WTC11 (cell line): ENCODE measurements around the gene GPN3. TPM values are rescaled to one million over a fixed set of nuclear protein-coding genes. Genes with fewer than 3 reads are reported as not detected.
A peak's percentile ranks its signal among the peaks of the same experiment; 100 is the strongest.

Experiments
- ARID4B ChIP-seq: sonication (generic); formaldehyde crosslinking; IDR thresholded peaks from 2 replicates; pipeline ENCODE4 v1.8.0; 2023; ENCODE audit warnings: missing genetic modification reagents, mild to moderate bottlenecking, borderline replicate concordance
- ATF1 ChIP-seq: sonication (generic); formaldehyde crosslinking; IDR thresholded peaks from 2 replicates; pipeline ENCODE4 v1.8.1; 2023; ENCODE audit warnings: mild to moderate bottlenecking, moderate library complexity, missing genetic modification reagents
- E2F5 ChIP-seq: sonication (generic); formaldehyde crosslinking; IDR thresholded peaks from 2 replicates; pipeline ENCODE4 v1.8.1; 2022; ENCODE audit warnings: mild to moderate bottlenecking, moderate library complexity, missing genetic modification reagents
- FOXP1 ChIP-seq: sonication (generic); formaldehyde crosslinking; IDR thresholded peaks from 2 replicates; pipeline ENCODE4 v1.8.0; 2022; ENCODE audit warnings: missing genetic modification reagents, mild to moderate bottlenecking, moderate library complexity, borderline replicate concordance
- HMGA2 ChIP-seq: fragments of 250-450 bp; sonication (Bioruptor Pico); IDR thresholded peaks from 2 replicates; pipeline ENCODE4 v1.4.0; 2021; ENCODE audit warnings: mild to moderate bottlenecking, moderate library complexity
- HMGXB4 ChIP-seq: sonication (generic); formaldehyde crosslinking; IDR thresholded peaks from 2 replicates; pipeline ENCODE4 v1.8.1; 2023; ENCODE audit warnings: mild to moderate bottlenecking, moderate library complexity, missing genetic modification reagents
- JUN ChIP-seq: sonication (generic); formaldehyde crosslinking; IDR thresholded peaks from 2 replicates; pipeline ENCODE4 v1.8.0; 2023; ENCODE audit warnings: mild to moderate bottlenecking, missing genetic modification reagents
- KAT7 ChIP-seq: sonication (generic); formaldehyde crosslinking; IDR thresholded peaks from 2 replicates; pipeline ENCODE4 v1.8.1; 2023; ENCODE audit warnings: missing genetic modification reagents, mild to moderate bottlenecking, borderline replicate concordance
- NFE2L1 ChIP-seq: sonication (generic); formaldehyde crosslinking; IDR thresholded peaks from 2 replicates; pipeline ENCODE4 v1.8.1; 2023; ENCODE audit warnings: missing genetic modification reagents
- NFYB ChIP-seq: sonication (generic); formaldehyde crosslinking; conservative IDR thresholded peaks from 2 replicates; pipeline ENCODE4 v1.8.0; 2022; ENCODE audit warnings: low read depth, missing genetic modification reagents
- PRDM15 ChIP-seq: sonication (generic); formaldehyde crosslinking; IDR thresholded peaks from 2 replicates; pipeline ENCODE4 v1.8.0; 2022; ENCODE audit warnings: missing genetic modification reagents
- RELA ChIP-seq: sonication (generic); formaldehyde crosslinking; IDR thresholded peaks from 2 replicates; pipeline ENCODE4 v1.8.1; 2022; ENCODE audit warnings: missing genetic modification reagents, mild to moderate bottlenecking, borderline replicate concordance
- RORB ChIP-seq: fragments of 250-450 bp; sonication (Bioruptor Pico); IDR thresholded peaks from 2 replicates; pipeline ENCODE4 v1.9.0; 2021; ENCODE audit warnings: mild to moderate bottlenecking
- SMAD4 ChIP-seq: sonication (generic); formaldehyde crosslinking; IDR thresholded peaks from 2 replicates; pipeline ENCODE4 v1.8.0; 2022; ENCODE audit warnings: mild to moderate bottlenecking, missing genetic modification reagents
- SOX15 ChIP-seq: fragments of 250-450 bp; sonication (Bioruptor Pico); IDR thresholded peaks from 2 replicates; pipeline ENCODE4 v1.9.0; 2021; ENCODE audit warnings: mild to moderate bottlenecking
- TCF7 ChIP-seq: sonication (generic); formaldehyde crosslinking; IDR thresholded peaks from 2 replicates; pipeline ENCODE4 v1.8.0; 2022; ENCODE audit warnings: mild to moderate bottlenecking, low read depth, missing genetic modification reagents, moderate library complexity
- TEAD1 ChIP-seq: sonication (generic); formaldehyde crosslinking; IDR thresholded peaks from 2 replicates; pipeline ENCODE4 v1.8.0; 2022; ENCODE audit warnings: mild to moderate bottlenecking, missing genetic modification reagents
- ZNF416 ChIP-seq: fragments of 250-450 bp; sonication (Bioruptor Pico); IDR thresholded peaks from 2 replicates; pipeline ENCODE4 v1.9.0; 2021; ENCODE audit warnings: mild to moderate bottlenecking, inconsistent platforms
- ZNF532 ChIP-seq: fragments of 250-450 bp; sonication (Bioruptor Pico); IDR thresholded peaks from 2 replicates; pipeline ENCODE4 v1.9.0; 2021; ENCODE audit warnings: mild to moderate bottlenecking, borderline replicate concordance
- total RNA-seq: library from RNA; stranded (reverse); gene quantifications from 3 replicates; pipeline ENCODE4 v1.2.3, GENCODE V29; 2021
- TF ChIP-seq, protein P1 (sequence below): sonication (generic); formaldehyde crosslinking; conservative IDR thresholded peaks from 2 replicates; pipeline ENCODE4 v1.8.1; 2022; ENCODE audit warnings: mild to moderate bottlenecking, missing genetic modification reagents
- TF ChIP-seq, protein P2 (sequence below): sonication (generic); formaldehyde crosslinking; IDR thresholded peaks from 2 replicates; pipeline ENCODE4 v1.8.0; 2023; ENCODE audit warnings: missing genetic modification reagents

The GPN3 gene
- total RNA-seq, 1 experiment from 2014 or later, result 46.4 TPM

- TF ChIP-seq ATF1, result 0 out of 2 replicates have a peak, but pooled peaks have one; percentile 43
- 0 out of 2 replicates have a peak, but pooled peaks have one; percentile 49 for TF ChIP-seq HMGXB4 (CRISPR knock-in tag)
- TF ChIP-seq HMGA2, result no peak
- TF ChIP-seq FOXP1 (CRISPR knock-in tag), result peak; percentile 87
- no peak for TF ChIP-seq ZNF416 (CRISPR knock-in tag)
- TF ChIP-seq TEAD1 (CRISPR knock-in tag), result 0 out of 2 replicates have a peak, but pooled peaks have one; percentile 15
- TF ChIP-seq KAT7 (CRISPR knock-in tag), result 0 out of 2 replicates have a peak, but pooled peaks have one; percentile 62
- 0 out of 2 replicates have a peak, but pooled peaks have one; percentile 14 for TF ChIP-seq PRDM15 (CRISPR knock-in tag)
- no peak for TF ChIP-seq SOX15 (CRISPR knock-in tag)
- 0 out of 2 replicates have a peak, but pooled peaks have one; percentile 37 for TF ChIP-seq E2F5
- TF ChIP-seq JUN (CRISPR knock-in tag), result peak; percentile 72; the same call in 1 of the 2 replicates
- 0 out of 2 replicates have a peak, but pooled peaks have one; percentile 53 for TF ChIP-seq ZNF532 (CRISPR knock-in tag)
- TF ChIP-seq ARID4B (CRISPR knock-in tag), result peak; percentile 85; the same call in 1 of the 2 replicates
- TF ChIP-seq NFE2L1 (CRISPR knock-in tag), result 0 out of 2 replicates have a peak, but pooled peaks have one; percentile 76
- TF ChIP-seq, protein P1, sequence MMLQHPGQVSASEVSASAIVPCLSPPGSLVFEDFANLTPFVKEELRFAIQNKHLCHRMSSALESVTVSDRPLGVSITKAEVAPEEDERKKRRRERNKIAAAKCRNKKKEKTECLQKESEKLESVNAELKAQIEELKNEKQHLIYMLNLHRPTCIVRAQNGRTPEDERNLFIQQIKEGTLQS (CRISPR knock-in tag), result no peak
- TF ChIP-seq SMAD4 (CRISPR knock-in tag), result no peak
- no peak for TF ChIP-seq RORB (CRISPR knock-in tag)
- peak; percentile 88; the same call in 1 of the 2 replicates for TF ChIP-seq RELA (CRISPR knock-in tag)
- TF ChIP-seq, protein P2, sequence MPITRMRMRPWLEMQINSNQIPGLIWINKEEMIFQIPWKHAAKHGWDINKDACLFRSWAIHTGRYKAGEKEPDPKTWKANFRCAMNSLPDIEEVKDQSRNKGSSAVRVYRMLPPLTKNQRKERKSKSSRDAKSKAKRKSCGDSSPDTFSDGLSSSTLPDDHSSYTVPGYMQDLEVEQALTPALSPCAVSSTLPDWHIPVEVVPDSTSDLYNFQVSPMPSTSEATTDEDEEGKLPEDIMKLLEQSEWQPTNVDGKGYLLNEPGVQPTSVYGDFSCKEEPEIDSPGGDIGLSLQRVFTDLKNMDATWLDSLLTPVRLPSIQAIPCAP (CRISPR knock-in tag), result 0 out of 2 replicates have a peak, but pooled peaks have one; percentile 48
- no peak for TF ChIP-seq TCF7
- no peak for TF ChIP-seq NFYB (CRISPR knock-in tag)
Observed at GRCh38 chr12:110403146-110403975, 64.7 kb downstream of the GPN3 start, which contains the start of gene ANAPC7 (continued).
